Uterus (tissue), 2 donors: ENCODE results near the gene METAP2.

Source experiments
- POLR2A ChIP-seq, 2 donors: fragments of 450-650 bp; IDR thresholded peaks; one replicate each; pipeline ENCODE4 v1.6.1; 2016; ENCODE audit warnings: antibody characterized with exemption in 2 of 2, mild to moderate bottlenecking in 1 of 2, moderate library complexity in 1 of 2
- TF ChIP-seq, protein P1 (sequence below), 4 experiments: fragments of 200-600 bp in 2 of 4; fragments of 450-650 bp in 2 of 4; sonication (generic) in 2 of 4; IDR thresholded peaks; one replicate each; pipeline ENCODE4 v1.5.1; 2016 to 2019; ENCODE audit warnings: antibody characterized with exemption in 4 of 4, mild to moderate bottlenecking in 2 of 4, moderate library complexity in 1 of 4

DNA sequence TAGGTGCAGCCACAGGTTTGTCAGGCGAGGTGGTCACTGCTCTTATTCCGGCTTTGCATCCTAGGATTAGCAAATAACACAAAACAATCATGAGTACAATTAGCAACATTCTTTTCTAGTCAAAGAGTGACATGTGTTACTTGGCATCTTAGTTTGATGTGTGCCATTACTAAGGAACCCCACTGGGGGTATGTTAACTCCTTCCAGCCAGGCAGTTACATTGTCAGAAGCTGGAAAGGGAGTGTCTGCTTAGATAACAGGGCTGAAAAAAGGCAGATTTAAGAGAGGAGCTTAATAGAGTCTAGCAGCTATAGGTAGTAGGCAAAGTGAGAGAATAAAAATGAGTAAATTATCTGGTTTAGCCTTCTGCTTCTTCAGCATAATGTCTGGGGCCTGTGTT lies 30.5 kb upstream of the METAP2 start:
- TF ChIP-seq POLR2A (IDR thresholded peaks at IDR 0.05): no peak
- TF ChIP-seq, protein P1, sequence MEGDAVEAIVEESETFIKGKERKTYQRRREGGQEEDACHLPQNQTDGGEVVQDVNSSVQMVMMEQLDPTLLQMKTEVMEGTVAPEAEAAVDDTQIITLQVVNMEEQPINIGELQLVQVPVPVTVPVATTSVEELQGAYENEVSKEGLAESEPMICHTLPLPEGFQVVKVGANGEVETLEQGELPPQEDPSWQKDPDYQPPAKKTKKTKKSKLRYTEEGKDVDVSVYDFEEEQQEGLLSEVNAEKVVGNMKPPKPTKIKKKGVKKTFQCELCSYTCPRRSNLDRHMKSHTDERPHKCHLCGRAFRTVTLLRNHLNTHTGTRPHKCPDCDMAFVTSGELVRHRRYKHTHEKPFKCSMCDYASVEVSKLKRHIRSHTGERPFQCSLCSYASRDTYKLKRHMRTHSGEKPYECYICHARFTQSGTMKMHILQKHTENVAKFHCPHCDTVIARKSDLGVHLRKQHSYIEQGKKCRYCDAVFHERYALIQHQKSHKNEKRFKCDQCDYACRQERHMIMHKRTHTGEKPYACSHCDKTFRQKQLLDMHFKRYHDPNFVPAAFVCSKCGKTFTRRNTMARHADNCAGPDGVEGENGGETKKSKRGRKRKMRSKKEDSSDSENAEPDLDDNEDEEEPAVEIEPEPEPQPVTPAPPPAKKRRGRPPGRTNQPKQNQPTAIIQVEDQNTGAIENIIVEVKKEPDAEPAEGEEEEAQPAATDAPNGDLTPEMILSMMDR (IDR thresholded peaks at IDR 0.05): no peak
